Nucleus accumbens (tissue), 56 donors: ENCODE data around the gene TGFBR2.

ENCODE experiments used
- DNase-seq, 56 donors: peaks; one replicate each; lab custom pipeline; 2025; lab: John Stamatoyannopoulos, UW

The TGFBR2 gene

GRCh38 chr3:30600572-30600971 lies 5.8 kb upstream of the TGFBR2 start:
- DNase-seq: no peak

- no peak for DNase-seq
Measured at GRCh38 chr3:30602946-30603345, 3.5 kb upstream of the TGFBR2 start.

GRCh38 chr3:30604093-30604492 lies 2.3 kb upstream of the TGFBR2 start:
- no peak for DNase-seq

DNA sequence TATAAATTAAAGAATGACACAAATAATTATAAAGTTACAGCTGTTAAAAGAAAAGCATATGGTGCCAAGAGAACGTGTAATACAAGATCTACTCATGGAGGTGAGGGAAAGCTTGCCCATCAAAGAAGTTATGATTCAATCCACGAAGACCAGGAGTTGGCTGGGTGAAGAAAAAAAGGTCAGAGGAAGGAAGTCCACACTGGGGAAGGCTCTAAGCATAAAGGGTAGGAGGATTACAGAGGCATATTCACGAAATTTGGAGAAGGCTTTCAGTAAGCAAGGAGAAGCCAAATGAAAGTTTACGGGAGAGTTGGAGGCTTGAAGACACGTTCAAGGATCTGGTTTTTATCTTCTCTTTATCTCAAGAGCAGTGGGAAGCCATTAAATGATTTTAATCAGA lies 1.8 kb upstream of the TGFBR2 start:
- DNase-seq: no peak

GRCh38 chr3:30605005-30605404 lies 1.4 kb upstream of the TGFBR2 start:
- DNase-seq: no peak

DNA sequence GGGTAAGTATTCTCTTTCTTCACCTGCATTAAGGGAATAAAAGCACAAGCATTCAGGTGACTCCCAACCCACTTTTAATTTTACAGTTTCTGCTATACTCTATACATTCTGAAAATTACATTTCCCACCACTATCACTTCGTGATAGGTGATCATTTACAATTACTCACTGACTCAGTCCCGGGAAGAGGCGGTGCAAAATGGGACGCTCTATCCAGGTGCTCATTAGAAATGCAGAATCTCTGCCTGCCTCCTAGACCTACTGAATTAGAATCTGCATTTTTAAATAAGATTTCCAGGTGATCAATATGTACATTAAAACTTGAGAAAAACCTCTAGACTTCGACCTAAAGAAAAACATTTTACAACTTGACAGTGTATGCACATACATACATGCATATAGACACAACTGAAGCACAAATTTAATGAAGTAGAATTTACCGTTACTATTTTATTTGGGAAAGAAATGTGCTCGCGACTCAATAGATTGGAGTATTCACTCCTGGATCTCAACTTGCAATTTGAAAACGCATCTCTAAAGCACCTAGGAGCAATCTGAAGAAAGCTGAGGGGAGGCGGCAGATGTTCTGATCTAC lies 598 bp upstream of the TGFBR2 start:
- DNase-seq: no peak

- DNase-seq: peak in 16 of 56 donors; percentile 1 to 43 (median 8)
Measured at GRCh38 chr3:30607032-30607833, 832 bp downstream of the TGFBR2 start.

DNA sequence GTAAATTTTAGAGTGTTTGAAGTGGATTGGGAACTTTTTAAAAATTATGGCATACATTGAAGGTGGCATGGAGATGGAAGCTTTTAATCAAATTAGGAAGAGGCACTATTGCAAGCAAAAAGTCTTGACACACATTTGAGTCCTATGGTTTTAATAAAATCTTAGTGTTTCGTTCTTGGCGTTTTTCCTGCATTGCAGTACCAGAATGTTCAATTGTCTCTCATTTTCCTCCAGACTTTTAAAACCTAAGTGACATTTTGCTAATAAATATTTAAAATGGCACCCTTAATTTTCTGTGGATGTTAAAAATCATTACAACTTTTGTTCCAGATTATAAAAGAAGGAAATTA lies 2.2 kb downstream of the TGFBR2 start:
- DNase-seq: no peak

DNA sequence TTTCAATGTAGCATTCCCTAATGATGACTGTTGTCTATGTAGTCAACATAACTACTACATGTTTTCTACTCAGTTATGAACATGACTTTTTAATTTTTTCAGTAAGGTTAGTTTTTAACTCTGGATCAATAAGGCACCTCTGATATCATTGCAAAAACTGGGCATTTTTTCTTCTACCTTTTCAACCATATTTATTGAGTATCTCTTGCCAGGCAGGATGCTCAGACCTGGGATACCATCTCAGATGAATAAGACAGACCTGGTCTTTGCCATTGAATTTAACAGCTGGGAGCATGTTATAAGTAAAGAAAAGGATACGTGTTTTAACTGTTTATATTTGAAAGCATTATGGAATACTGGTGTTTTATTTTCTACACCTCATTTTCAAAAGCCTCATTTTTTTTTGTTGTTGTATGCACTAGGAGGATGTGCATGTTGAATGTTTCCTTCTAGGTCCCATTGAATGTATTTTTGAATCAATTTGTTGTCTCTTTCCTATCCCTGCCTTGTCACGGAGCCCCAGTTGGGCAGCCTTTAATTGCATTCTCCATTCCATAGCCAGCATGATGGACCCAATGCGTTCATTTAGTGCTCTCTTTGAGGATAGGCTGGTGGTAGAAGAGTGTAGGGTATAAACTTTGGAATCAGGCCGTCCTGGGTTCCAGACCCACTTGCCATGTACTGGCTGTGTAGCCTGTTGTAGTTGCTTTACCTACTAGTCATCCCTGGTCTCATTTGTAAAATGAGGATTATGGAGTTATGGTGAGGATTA lies 3.7 kb downstream of the TGFBR2 start:
- no peak for DNase-seq

DNA sequence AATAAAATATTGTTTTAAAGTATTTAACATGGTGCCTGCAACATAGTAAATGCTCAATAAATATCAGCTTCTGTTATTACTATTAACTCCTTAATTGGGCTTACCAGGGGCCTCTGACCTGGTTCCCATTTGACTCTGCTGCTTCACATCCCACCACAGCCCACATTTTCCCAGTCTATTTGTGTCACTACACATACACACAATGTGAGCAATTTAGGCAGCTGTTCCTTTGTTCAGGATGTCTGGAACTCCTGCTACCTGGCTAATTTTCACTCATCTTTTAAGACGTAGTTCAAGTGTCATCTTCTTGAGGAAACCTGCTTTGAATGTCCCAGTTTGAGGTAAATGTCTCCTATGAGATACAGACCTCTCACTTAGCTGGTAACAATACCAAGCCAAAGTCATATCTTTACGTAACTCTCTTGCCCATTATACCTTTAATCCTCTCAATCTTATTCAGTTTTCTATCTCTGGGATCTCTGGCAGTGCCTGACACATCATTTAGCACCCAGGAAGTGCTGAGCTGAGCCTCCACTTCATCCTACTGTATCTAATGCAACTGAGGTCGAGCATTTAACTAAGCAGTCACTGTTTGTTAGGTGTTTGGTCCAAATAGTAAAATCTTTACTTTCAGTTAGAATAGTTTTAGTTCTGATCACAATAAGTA lies 4.4 kb downstream of the TGFBR2 start:
- DNase-seq: no peak

DNA sequence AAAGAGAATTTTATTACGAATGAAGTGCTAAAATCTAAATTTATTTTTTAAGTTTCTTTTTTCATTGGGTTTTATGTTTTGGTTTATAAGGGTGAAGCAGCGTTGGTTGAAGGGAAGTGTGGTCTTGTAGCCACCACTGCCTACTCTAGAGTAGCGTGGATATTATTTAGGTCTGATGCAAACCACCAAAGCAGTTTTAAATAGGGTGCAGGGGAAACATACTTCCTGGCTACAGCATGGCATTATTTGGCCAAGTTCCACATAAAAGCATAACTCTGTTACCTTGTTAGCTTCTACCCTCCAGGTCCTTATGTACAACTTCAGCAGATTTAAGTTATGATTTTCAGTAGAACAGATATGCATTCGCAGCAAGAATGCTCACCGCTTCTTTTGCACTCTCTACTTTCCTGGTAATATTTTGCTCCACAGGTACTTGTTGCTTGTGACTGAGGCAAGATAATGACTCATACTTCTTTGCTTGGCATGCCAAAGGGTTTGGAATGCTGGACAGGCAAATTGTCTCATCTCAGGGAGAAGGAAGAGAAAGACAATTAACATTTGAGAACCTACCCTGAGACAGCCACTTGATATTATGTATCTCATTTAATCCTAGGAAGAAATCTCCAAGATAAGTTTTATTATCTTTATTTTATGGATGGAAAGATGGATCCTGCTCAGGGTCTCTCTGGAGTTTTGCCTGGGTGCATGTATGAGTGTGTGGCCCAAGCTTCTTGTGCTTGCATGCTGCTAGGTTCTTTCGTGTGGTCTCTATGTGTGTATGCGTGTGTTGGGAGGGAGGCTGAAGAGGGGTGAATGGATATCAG lies 5.4 kb downstream of the TGFBR2 start:
- DNase-seq: no peak

- no peak for DNase-seq
Measured at GRCh38 chr3:30612437-30613132, 6.2 kb downstream of the TGFBR2 start.

GRCh38 chr3:30613133-30613825 lies 6.9 kb downstream of the TGFBR2 start:
- no peak for DNase-seq

GRCh38 chr3:30614373-30614772 lies 8.0 kb downstream of the TGFBR2 start:
- no peak for DNase-seq

DNA sequence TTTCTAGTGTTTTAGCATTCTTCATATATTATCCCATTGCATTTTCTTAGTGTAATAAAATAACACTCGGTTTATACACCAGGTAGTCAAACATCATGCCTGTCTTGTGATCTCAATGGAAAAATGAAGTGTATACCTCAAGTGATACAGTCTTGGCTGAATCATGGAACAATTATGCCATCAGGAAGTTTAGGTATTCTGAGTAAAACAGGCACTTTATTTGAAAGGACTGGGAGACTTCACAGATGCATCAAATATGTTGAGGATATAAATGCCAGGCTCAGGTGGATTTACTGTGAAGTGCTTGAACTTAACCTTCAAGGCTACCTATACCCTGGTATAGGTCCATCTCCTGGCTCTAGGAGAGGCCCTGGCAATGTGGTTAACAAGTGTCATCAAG lies 8.5 kb downstream of the TGFBR2 start:
- no peak for DNase-seq

GRCh38 chr3:30615615-30616346 lies 9.4 kb downstream of the TGFBR2 start:
- no peak for DNase-seq

DNA sequence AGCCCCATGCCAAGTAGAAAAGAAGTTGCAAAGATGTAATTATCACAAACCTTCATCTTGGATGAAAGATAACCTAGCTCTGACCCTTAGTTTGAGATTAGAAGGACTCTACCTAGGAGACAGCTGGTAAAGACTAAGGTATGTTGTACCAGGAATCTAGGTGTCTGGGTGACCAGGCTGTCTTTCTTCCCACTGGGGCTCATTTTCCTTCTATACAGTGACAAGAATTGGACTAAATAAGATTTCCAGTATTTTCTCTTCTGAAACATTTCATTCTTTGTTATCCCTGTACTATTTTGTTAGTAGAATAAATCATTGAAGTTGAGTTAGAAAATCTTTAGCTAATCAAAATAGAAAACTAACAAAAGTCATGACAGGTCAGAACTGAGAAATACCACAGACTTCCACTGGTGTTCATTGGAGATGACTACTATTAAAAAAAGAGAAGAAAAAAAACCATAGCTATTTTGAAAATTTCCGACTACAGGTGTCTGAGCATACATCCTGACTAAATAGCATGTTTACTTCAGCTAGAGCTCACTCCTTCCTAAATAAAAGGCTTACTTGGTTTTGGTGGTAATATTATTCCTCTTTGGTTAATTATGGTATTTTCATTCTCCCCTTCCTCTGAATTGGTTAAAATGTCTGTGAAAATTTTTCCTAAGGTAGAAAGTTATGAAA lies 10.1 kb downstream of the TGFBR2 start:
- no peak for DNase-seq

GRCh38 chr3:30617069-30617468 lies 10.7 kb downstream of the TGFBR2 start:
- no peak for DNase-seq
